DMS153 treated with DMSO at 0.1 percent for 48 hours (cell line): Measurements from ENCODE around the gene CARTPT.

Source experiments
- DNase-seq: peaks from one replicate; lab custom pipeline; 2025; ENCODE audit not compliant: unreplicated experiment; lab: John Stamatoyannopoulos, UW

CARTPT gene

GRCh38 chr5:71719063-71719964 is at the start of gene CARTPT:
Gene CARTPT (plus strand): TSS chr5:71719275. CDS start chr5:71719294, 19 bp downstream.
- DNase-seq: no peak

DNA sequence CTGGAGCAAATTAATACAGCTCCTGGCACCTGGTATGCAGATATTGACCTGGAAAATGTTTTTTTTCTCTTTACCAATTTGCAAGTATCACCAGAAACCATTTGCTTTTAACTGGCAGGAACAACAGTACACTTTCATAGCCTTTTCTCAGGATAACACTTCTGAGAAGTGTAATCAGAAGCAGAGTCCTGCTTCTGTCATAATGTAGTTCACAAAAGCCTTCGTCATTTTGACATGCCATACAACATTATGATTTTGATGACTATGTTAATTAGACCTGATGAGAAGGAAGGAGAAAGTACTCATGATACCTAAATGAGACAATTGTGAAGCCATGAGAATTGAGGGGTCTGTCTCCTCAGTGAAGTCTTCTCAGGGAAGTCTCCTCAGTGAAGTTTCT is 41.1 kb upstream of the CARTPT start:
- no peak for DNase-seq

DNA sequence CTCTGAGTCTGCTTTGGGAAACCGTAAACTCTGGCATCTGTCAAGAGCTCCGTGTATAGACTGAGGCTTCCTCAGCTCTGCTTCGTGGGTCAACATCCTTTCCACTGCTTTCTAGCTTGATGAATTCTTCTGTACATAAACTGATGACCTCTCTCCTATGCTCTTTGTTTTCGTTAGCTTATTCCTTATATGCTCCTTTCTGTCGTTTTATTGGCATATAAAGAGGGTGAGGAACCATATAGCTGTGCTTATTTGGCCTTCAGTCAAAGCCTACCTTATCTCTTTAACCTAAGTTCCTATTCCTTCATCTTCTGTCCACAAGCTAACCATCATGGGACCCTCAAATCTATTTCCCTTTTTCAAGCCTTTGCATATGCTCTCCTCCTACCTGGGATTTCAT is 39.4 kb upstream of the CARTPT start:
- no peak for DNase-seq

- no peak for DNase-seq
Observed at GRCh38 chr5:71680510-71680909, 38.6 kb upstream of the CARTPT start.

DNA sequence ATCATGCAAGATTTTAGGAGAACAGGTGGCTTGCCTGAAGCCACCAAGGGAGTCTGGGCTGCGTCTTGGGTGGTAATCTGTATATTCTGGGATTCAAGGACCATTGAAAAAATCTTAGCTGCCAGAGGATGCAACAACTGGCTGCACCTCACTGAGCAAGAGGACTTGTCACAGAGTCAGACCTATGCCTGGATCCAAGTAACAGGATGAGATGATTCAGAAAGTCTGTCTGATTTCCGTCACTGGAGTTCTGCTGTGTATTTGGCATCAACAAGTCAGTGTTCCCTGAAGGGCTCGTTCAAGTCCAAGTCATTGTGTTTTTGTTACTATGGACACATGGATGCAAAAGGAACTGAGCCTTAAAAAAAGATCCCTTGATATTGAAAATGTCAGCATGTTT is 37.8 kb upstream of the CARTPT start:
- no peak for DNase-seq

DNA sequence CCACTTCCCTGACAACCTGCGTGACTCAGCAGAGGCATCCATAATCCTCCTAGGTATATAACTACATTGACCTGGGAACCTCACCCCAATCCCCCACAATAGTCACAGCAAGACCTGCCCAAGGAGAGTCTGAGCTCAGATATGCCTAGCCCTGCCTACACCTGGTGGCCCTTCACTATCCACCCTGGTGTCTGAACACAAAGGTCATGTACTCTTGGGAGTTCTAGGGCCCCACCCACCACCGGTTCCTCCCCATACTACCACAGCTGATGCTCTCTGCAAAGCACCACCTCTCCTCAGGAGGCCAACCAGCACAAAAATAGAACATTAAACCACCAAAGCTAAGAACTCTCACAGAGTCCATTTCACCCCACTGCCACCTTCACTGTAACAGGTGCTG is 34.8 kb upstream of the CARTPT start:
- no peak for DNase-seq

DNA sequence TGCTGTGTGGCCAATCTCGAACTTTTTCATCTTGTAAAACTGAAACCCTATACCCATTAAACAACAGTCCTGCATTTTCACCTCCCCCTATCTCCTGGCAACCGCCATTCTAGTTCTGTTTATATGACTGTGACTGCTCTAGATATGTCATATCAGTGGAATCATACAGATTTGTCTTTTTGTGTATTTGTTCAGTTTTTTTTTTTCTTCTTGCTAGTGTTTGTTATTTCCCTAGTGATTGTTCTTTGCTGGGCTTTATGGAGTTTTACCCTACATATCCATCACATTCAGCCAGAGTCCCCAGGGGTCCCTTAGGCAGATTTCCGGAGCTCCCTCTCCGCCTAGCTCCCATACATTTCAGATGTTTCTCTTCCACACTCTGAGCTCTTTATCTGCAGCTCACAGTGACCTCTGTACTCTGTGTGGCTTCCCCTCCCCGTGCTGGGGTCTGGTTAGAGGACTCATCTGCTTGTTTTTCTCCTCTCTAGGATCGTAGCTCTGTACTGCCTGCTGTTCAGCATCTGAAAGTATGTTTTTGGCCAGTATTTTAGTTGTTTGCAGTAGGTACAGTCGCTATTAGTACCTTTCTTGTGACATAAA is 25.1 kb upstream of the CARTPT start:
- no peak for DNase-seq

DNA sequence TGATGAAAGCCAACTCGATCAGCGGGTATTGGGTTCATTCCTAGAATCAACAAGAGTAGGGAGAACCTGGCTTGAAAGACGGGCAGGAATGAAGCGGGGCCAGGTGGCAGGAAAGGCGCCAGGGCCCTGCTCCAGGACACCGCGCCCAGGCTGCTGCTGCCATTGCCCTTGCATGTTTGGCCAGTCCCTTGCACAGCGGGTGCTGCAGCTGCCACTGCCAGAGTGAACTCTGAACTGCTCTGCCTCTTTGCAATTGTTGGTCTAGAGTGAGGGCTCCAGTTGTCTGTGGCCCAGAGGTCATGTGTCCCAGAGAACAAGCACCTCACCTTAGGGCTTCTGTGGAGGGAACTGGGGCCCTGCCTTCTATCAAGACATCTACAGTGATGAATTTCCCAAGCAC is 24.0 kb upstream of the CARTPT start:
- no peak for DNase-seq

DNA sequence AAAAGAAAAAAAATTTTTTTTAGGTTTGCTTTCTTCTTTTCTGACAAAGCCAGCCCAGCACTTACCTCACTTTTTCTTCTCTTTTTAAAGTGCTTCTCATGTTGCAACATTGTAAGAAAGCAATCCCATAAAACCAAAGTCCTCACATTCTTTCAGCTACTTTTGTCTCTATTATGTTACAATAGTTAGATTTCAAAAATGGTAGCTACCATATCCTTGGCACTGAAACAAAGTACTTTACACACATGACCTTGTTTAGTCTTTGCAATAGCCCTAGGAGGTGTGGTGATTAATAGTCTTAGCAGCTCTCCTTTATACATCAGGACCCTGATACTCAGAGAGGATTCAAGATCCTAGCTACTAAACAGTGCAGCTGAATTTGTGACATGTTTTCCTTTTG is 23.5 kb upstream of the CARTPT start:
- DNase-seq: no peak

GRCh38 chr5:71697967-71698366 is 21.1 kb upstream of the CARTPT start:
- no peak for DNase-seq

GRCh38 chr5:71699233-71699632 is 19.8 kb upstream of the CARTPT start:
- DNase-seq: no peak

DNA sequence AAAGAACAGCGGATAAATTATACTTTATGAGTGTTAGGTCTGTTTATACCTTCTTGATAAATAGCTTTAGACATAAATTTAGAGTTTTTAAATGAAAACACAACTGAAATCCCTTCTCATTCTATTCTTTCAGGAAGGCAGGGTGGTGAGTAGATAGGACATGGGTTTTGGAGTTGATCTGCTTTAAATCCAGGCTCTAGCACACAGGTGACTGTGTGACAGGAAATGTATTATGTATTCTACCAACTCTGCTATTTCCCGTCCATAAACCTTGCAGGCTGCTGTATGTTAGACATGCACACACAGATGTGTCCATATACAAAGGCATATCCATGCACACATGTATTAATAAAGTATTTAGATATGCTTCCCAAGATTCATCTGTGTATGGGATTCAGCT is 19.3 kb upstream of the CARTPT start:
- DNase-seq: no peak

GRCh38 chr5:71700803-71701202 is 18.3 kb upstream of the CARTPT start:
- DNase-seq: no peak

DNA sequence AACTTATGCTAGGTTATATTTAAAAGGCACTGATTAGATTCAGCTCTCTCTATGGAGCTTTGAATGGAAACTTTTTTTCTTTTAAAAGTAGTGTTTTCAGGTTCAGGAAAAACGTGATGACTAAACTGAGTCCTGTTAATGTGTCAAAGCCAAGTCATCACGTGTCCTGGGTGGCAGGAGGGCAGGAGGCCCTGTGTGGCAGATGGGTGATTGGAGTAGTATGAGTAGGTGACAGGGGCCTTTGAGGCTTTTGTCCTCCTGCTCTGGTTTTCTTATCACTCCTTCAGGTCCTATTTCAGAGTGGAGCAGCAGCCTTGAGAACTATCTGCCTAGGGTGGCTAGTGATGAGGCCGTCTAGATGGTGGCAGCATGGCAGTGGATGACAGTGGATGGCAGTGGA is 17.7 kb upstream of the CARTPT start:
- no peak for DNase-seq

GRCh38 chr5:71703941-71704340 is 15.1 kb upstream of the CARTPT start:
- DNase-seq: no peak

DNA sequence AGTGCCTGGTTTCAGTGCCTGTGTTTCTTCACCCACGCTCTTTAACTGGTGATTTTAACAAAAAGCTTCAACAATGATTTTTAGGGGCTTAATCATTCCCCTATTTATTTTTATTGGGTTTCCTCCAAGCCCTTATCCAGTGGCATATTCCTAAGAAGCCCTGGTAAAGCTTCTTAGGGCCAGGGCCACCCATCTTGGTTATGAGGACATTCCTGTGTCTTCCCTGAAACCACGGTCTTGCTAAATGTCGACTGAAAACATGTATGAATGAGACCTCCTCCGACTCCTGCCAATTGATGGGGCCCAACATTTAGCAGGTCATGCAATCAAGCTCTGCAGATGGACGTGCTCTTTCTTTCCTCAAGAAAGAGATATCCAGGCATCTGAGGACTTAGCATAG is 13.7 kb upstream of the CARTPT start:
- DNase-seq: no peak

DNA sequence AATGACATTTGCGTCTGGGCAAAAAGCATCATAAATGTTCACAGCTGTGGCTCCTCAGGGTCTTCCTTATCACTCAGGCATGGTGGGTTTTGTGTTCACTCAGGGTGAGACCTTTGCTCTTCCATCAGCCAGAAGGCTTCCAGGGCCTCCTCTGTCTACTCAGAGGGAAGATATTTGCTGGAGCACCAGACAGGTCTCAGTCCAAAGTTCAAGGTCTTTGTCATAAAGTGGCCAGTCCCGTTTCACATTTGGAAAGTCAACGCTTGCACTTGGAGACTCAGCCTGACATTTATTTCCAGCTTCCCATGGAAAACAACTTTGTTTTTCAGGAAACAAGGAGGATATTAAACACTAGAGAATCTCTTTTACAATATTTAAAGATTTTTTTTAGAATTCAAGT is 12.2 kb upstream of the CARTPT start:
- DNase-seq: no peak

DNA sequence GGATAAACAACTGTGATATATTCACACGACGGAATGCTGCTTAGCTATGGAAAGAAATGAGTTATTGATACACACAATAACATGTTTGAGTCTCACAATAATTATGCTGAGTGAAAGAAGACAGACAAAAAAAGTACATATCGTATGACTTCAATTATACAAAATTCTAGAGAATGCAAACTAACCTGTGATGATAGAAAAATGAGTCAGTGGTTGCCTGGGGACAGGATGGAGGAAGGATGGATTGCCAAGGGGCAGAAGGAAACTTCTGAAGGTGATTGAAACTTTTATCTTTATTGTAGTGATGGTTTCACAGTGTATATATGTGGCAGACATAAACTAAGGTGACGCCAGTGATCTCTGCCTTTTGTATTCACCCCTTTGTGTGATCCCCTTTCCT is 7.5 kb upstream of the CARTPT start:
- no peak for DNase-seq

DNA sequence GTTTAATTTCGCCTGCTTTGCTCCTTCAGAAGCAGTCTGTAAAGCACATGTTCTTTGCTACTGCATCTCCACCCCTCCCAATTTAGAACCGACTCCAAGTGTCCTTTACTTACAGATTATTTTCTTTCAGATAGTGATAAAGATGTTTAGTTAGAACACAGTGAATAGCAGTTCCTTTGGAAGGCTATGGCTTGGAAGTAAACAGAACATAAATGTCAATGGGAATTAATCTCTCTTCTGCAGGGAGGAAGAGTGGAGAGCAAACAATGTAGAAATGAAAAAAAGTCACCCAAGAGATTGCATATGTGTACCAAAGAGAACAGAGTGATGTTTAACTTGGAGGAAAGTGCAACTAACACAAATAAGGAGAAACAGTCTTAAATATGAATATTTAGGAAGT is 4.2 kb upstream of the CARTPT start:
- no peak for DNase-seq

DNA sequence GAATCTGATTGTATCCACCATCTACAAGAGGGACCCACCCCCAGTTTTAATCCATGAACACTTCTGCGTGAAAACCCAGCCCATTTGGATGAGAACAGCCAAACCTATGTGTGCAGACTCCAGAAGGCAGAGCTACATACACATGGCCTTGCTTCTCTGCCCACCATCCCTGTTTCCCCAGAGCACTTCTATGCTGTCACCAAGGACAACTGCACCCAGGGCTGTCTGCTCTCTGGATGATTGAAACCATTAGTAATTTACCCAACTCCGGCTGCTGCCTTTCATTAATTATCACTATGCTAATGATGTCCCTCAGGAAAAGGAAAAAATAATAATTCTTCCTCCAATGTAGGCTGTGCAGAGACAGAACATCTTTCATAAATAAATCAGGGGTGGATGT is 8.9 kb downstream of the CARTPT start:
- DNase-seq: no peak

GRCh38 chr5:71731015-71731414 is 11.9 kb downstream of the CARTPT start:
- no peak for DNase-seq

GRCh38 chr5:71732011-71732410 is 12.9 kb downstream of the CARTPT start:
- DNase-seq: no peak

DNA sequence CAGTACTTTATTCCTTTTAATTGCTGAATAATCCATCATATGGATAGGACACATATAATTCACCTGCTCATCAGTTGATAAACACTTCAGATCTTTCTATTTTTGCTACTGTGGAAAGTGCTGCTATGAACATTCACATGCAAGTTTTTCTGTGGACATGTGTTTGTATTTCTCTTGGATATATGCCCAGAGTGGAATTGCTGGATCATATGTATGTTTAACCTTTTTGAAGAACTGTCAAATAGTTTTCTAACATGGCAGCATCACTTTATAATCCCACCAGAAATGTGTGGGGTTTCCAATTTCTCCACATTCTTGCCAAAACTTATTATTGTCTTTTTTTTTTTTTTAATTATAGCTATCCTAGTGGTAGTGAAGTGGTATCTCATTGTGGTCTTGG is 15.1 kb downstream of the CARTPT start:
- no peak for DNase-seq
